ENCODE measurements around the gene PPARGC1A.

- TF ChIP-seq CTCF (IDR thresholded peaks at IDR 0.05) (no peak), POLR2A (IDR thresholded peaks at IDR 0.05) (no peak), POLR2AphosphoS5 (IDR thresholded peaks at IDR 0.05) (no peak)
These were observed 110.0 kb downstream of the PPARGC1A start for GRCh38 chr4:23779839-23780238.
